Daoy (cell line): Measurements from ENCODE around the gene RBCK1. TPM values are rescaled to one million over a fixed set of nuclear protein-coding genes. Genes with fewer than 3 reads are reported as not detected.
"Not testable (repeated sequence)": the region's sequence is repeated elsewhere in the genome, so short reads cannot be mapped to it uniquely, and the experiment has no call there.

ENCODE experiments used
- DNase-seq: peaks from one replicate; pipeline ENCODE4 v3.0.0-alpha.2; 2015; ENCODE audit warnings: low read depth
- total RNA-seq: library from RNA; depleted of rRNA; stranded (reverse); fragments of >200 nt; shearing (Covaris generic); gene quantifications from 2 replicates; pipeline ENCODE4 v1.2.3, GENCODE V29; 2014; rRNA removed

The RBCK1 gene
- total RNA-seq, 1 experiment from 2014 or later = 42.9 TPM

DNA sequence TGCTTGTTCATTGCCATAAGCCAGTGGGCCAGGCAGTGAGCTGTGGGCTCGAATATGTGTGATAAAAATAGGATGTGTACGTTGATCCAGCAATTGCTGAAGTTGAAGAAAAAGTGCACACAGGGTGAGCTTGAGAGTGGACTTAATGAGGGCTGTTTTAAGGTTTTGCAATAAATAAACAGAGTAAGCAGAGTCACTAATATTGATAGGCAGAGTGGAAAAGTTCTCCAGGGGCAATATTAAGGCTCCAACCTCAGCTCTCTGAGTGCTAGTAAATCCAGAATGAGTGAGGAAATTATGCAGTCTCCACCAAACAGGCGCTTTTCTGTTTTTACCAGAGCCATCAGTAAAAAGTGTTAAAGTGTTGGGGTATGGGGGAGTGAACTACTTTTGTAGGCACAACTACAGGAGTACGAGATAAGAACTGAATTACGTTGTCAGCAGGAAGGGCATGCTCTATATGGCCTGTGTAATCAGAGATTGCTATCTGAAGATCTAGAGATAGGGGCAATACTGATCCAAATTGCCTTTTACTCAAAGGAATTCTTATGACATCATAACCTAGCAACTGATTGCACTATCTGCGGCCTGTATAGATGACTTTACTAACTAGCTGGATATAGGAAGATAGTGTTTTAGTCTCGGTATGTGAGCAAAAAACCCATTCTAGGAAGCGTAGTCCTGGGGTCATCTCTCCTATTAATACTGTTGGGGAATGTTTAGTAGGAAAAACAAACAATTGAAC, 61.8 kb downstream of the RBCK1 start:
- no peak for DNase-seq

DNA sequence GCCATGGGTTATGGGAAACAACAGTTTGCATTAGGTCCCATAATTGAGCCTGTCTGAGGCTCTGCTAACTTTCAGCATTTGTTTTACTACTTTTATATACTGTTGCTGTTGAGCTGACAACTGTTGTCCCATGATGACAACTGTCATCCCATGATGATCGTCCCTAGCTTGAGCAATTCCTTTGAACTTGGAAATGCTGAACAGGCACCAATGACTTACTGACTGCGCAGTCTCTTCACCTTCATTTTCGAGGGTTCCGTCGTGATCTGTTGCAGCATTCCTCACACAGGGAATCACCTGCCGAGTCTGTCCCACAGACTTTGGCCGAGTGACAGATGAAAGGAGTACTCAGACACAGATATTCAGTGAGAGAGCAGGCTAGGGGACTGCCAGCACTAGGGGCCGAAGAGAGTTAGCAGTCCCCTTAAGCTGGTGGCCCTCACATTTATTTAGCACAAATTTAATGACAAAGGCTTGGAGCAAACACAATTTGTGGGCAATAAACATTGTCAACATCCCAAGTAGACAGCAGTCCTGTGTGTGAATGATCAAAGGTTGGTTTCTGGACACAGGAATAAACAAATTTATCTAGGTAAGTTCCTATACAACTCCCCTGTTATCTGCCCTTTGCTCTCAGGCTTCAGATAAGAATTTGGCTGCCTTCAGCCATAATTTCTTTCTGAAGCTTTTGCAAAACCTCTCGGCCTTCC, 64.2 kb downstream of the RBCK1 start:
- no peak for DNase-seq

GRCh38 chr20:472889-473292, 64.8 kb downstream of the RBCK1 start:
- DNase-seq = no peak

DNA sequence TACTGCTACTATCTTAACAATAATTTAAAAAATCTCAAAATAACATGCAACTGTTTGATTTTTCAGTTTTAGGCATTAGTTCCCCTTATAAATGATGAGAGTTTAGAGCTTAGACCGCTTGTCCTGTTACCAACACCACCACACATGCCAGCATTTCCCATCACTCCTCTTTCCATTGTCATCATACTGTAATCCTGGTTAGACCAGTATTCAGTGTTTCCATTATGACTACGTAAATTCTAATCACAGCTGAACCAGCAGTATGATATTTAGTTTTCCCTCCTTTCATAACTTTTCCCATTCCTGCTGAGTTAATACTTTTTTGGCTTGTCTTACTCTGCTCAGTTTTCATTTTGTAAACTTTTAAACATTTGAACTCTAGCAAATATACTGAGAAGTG, 66.5 kb downstream of the RBCK1 start:
- DNase-seq = no peak

GRCh38 chr20:475463-476357, 67.6 kb downstream of the RBCK1 start:
- DNase-seq = no peak

DNA sequence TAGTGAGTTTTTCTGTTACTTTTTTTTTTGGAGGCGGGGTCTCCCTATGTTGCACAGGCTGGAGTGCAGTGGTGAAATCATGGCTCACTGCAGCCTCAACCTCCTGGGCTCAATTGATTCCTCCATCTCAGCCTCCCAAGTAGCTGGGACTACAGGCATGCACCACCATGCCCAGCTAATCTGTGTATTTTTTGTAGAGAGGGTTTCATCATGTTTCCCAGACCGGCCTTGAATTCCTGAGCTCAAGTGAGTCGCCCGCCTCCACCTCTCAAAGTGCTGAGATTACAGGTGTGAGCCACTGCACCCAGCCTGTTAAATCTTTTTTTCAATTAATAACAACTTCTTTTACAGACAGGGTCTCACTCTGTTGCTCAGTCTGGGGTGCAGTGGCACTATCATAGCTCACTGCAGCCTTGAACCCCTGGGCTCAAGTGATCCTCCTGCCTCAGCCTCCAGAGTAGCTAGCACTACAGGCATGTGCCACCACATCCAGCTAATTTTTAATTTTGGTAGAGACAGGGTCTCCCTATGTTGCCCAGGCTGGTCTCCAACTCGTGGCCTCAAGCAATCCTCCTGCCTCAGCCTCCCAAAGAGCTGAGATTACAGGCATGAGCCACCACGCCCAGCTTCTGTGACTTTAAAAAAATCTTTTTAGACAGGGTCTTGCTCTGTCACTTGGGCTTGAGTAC, 68.6 kb downstream of the RBCK1 start:
- DNase-seq = not testable (repeated sequence)

GRCh38 chr20:478010-478948, 70.2 kb downstream of the RBCK1 start:
- no peak for DNase-seq

DNA sequence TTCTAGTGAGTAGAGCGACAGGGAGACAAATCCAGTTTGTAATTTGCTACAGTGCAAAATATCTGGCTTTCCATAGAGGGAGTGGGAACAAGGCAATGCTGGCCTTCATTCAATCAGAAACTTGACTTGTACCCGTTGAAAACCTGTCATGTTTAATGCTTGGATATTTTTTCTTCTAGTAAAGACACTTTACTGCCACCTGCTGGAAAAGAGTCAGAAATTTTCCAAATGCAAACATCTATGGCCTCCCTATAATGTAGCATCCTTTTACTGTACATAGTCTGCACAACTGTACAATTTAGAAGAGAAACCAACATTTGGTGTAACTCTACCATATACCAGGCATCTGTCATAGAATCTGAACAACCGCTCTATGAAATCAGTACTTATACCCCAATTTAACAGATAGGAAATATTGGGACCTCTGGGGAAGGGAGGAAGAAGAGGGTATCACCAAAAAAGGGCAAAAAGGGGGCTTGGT, 70.9 kb downstream of the RBCK1 start:
- peak; percentile 21 for DNase-seq

GRCh38 chr20:479487-479886, 71.4 kb downstream of the RBCK1 start:
- DNase-seq = no peak

GRCh38 chr20:480044-480443, 71.9 kb downstream of the RBCK1 start:
- DNase-seq = no peak

DNA sequence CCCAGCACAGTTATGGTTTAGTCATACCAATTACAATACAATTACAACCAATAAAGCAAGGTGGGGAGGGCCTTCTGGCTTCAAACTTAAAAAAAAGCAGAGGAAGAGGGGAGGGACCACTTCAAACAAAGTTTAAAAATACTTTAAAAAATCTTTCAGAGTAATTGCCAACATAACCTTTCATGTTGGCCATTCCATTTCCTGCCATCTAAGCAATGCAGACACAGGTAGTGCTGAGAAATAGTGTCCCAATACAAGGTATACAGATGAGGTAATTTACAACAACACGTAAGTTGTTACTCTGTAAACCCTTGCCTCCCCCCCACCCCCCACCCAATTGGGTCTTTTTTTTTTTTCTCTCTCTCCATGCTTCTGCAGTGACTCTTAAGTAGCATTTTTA, 73.1 kb downstream of the RBCK1 start:
- DNase-seq = no peak

Other genes starting within 250 kb of the RBCK1 start
- gene DEFB128, start 218.6 kb upstream of the RBCK1 start, total RNA-seq = not detected in 2 replicates
- gene DEFB129, start 181.0 kb upstream of the RBCK1 start, total RNA-seq = not detected in 2 replicates
- gene DEFB132, start 150.6 kb upstream of the RBCK1 start, total RNA-seq = not detected in 2 replicates
- 0.51 and 0.57 TPM in 2 replicates for gene C20orf96, start 117.5 kb upstream of the RBCK1 start, total RNA-seq
- gene ZCCHC3, start 110.7 kb upstream of the RBCK1 start, total RNA-seq = 14.3 and 15.8 TPM in 2 replicates
- 1.1 and 1.5 TPM in 2 replicates for gene SOX12, start 82.7 kb upstream of the RBCK1 start, total RNA-seq
- gene NRSN2, start 61.2 kb upstream of the RBCK1 start, total RNA-seq = 19.2 and 19.3 TPM in 2 replicates
- gene TRIB3, start 27.5 kb upstream of the RBCK1 start, total RNA-seq = 11.2 and 16.3 TPM in 2 replicates
- 11.2 and 13.3 TPM in 2 replicates for gene TBC1D20, start 54.2 kb downstream of the RBCK1 start, total RNA-seq
- 123 and 154 TPM in 2 replicates for gene CSNK2A1, start 135.5 kb downstream of the RBCK1 start, total RNA-seq
- gene TCF15, start 202.0 kb downstream of the RBCK1 start, total RNA-seq = 0.18 and 1.0 TPM in 2 replicates
- 66.1 and 77.0 TPM in 2 replicates for gene SRXN1, start 244.9 kb downstream of the RBCK1 start, total RNA-seq